DOHH2 (cell line): Measurements from ENCODE around the gene OR5AP2.

ENCODE experiments used
- H3F3A ChIP-seq: fragments of 200-600 bp; sonication (generic), shearing (Covaris generic); 2 replicates; pipeline ENCODE4 v1.6.0; 2016; ENCODE audit warnings: antibody characterized with exemption, mild to moderate bottlenecking; ENCODE audit not compliant: control insufficient read depth, insufficient read depth
- H3K27ac ChIP-seq: fragments of 200-600 bp; sonication (generic); 2 replicates; pipeline ENCODE4 v1.5.1; 2014; ENCODE audit warnings: low read depth, mild to moderate bottlenecking, low read length, moderate library complexity
- H3K27me3 ChIP-seq: fragments of 200-600 bp; sonication (generic); 2 replicates; pipeline ENCODE4 v1.6.1; 2014; ENCODE audit warnings: mild to moderate bottlenecking, low read length, mixed read lengths; ENCODE audit not compliant: control insufficient read depth
- H3K36me3 ChIP-seq: fragments of 200-600 bp; sonication (generic); 2 replicates; pipeline ENCODE4 v1.6.1; 2014; ENCODE audit warnings: mild to moderate bottlenecking, low read length, moderate library complexity, mixed read lengths; ENCODE audit not compliant: control insufficient read depth
- H3K4me1 ChIP-seq: fragments of 200-600 bp; sonication (generic); 2 replicates; pipeline ENCODE4 v1.6.1; 2014; ENCODE audit warnings: mild to moderate bottlenecking, low read length, mixed read lengths; ENCODE audit not compliant: control insufficient read depth
- H3K4me2 ChIP-seq: fragments of 200-600 bp; sonication (generic); 2 replicates; pipeline ENCODE4 v1.6.0; 2014; ENCODE audit warnings: mild to moderate bottlenecking, low read length, moderate library complexity
- H3K4me3 ChIP-seq: fragments of 200-600 bp; sonication (generic); 2 replicates; pipeline ENCODE4 v1.5.1; 2014; ENCODE audit warnings: mild to moderate bottlenecking, low read length, mixed read lengths
- H3K79me2 ChIP-seq: fragments of 200-600 bp; sonication (generic); 2 replicates; pipeline ENCODE4 v1.6.1; 2014; ENCODE audit warnings: mild to moderate bottlenecking, low read length, mixed read lengths; ENCODE audit not compliant: control insufficient read depth
- H3K9me2 ChIP-seq: fragments of 200-600 bp; sonication (generic); replicated peaks from 2 replicates; pipeline ENCODE4 v1.6.1; 2014; ENCODE audit warnings: mild to moderate bottlenecking, low read length, mixed read lengths; ENCODE audit not compliant: control insufficient read depth
- H3K9me3 ChIP-seq: fragments of 200-600 bp; sonication (generic); 2 replicates; pipeline ENCODE4 v1.6.1; 2014; ENCODE audit warnings: antibody characterized with exemption, low read length, mixed read lengths; ENCODE audit not compliant: control insufficient read depth, insufficient read depth
- H4K20me1 ChIP-seq: fragments of 200-600 bp; sonication (generic); 2 replicates; pipeline ENCODE4 v1.6.0; 2014; ENCODE audit warnings: low read depth, mild to moderate bottlenecking, antibody characterized with exemption, low read length, moderate library complexity; ENCODE audit not compliant: control insufficient read depth, insufficient read depth
- EZH2phosphoT487 ChIP-seq: fragments of 200-600 bp; sonication (generic); IDR thresholded peaks from 2 replicates; pipeline ENCODE4 v1.6.1; 2017; ENCODE audit warnings: borderline replicate concordance, mild to moderate bottlenecking, antibody characterized with exemption, low read length, moderate library complexity, mixed read lengths
- TF ChIP-seq, protein P1 (sequence below): fragments of 200-600 bp; sonication (generic); IDR thresholded peaks from one replicate; pipeline ENCODE4 v1.5.1; 2014; ENCODE audit warnings: antibody characterized with exemption, mild to moderate bottlenecking, low read depth, low read length; ENCODE audit not compliant: poor library complexity, severe bottlenecking

OR5AP2 gene

DNA sequence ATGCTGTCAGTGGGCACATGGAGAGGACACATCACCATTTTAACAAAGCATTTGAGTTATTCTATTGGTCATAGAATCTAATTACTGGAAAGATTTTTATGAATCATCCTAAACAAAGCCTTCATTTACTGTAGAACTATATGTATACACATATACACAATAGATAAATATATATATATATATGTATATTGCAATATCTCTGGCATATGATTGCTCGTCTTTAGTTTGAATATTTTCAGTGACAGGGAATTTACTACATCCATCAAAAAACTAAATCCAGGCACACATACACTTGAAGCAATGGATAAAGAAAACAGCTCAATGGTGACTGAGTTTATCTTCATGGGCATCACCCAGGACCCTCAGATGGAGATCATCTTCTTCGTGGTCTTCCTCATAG, 21.1 kb upstream of the OR5AP2 start, which contains the start of gene OR5AR1:
Gene OR5AR1, plus strand, starts transcription at position 301 of the 400 bp plus-strand sequence. Its CDS starts 0 bp downstream, at position 301.
- Histone ChIP-seq H3K27ac (no peak within 1 kb of the TSS), H3K36me3 (no peaks in the 10 kb centered on the region), H3K9me3 (no peaks in the 10 kb centered on the region), H3K79me2 (no peaks in the 10 kb centered on the region), H3K27me3 (no peaks in the 10 kb centered on the region), H3K4me3 (no peak within 1 kb of the TSS), H3K4me1 (no peaks in the 10 kb centered on the region), H3F3A (no peaks in the 10 kb centered on the region), H4K20me1 (no peaks in the 10 kb centered on the region), H3K4me2 (no peak within 1 kb of the TSS), H3K9me2 (no peaks in the 10 kb centered on the region)
- TF ChIP-seq EZH2phosphoT487, result no peak
- TF ChIP-seq, protein P1, sequence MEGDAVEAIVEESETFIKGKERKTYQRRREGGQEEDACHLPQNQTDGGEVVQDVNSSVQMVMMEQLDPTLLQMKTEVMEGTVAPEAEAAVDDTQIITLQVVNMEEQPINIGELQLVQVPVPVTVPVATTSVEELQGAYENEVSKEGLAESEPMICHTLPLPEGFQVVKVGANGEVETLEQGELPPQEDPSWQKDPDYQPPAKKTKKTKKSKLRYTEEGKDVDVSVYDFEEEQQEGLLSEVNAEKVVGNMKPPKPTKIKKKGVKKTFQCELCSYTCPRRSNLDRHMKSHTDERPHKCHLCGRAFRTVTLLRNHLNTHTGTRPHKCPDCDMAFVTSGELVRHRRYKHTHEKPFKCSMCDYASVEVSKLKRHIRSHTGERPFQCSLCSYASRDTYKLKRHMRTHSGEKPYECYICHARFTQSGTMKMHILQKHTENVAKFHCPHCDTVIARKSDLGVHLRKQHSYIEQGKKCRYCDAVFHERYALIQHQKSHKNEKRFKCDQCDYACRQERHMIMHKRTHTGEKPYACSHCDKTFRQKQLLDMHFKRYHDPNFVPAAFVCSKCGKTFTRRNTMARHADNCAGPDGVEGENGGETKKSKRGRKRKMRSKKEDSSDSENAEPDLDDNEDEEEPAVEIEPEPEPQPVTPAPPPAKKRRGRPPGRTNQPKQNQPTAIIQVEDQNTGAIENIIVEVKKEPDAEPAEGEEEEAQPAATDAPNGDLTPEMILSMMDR, result no peak

DNA sequence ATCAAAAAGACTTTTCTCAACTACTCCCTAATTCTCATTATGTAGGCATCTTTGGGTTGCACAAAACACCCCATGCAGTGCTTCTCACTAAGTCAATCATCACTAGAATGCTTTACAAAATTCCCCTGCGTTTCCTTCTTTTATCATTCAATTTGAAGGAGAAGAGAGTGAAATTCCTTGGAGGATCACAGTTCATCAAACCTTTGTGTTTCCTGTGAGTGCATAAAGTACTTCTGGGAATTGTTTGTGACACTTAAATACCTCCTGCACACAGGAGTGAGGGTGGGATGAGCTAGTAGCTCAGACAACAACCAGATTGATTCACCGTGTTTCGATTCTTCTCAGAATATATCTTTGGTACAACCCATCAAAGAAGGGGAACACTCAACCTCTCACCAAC, 17.5 kb upstream of the OR5AP2 start:
- no peaks in the 10 kb centered on the region for H3K9me2 ChIP-seq
- no peak for TF ChIP-seq EZH2phosphoT487
- TF ChIP-seq, protein P1, result no peak
- no peak overlapping the region for H3K27ac ChIP-seq
- no peaks in the 10 kb centered on the region for H3K4me1 ChIP-seq
- no peaks in the 10 kb centered on the region for H3K27me3 ChIP-seq
- no peak overlapping the region for H3K4me3 ChIP-seq
- no peaks in the 10 kb centered on the region for H3K9me3 ChIP-seq
- H3K36me3 ChIP-seq, result no peaks in the 10 kb centered on the region
- no peak overlapping the region for H3K4me2 ChIP-seq
- no peaks in the 10 kb centered on the region for H4K20me1 ChIP-seq
- H3K79me2 ChIP-seq, result no peaks in the 10 kb centered on the region
- no peaks in the 10 kb centered on the region for H3F3A ChIP-seq

DNA sequence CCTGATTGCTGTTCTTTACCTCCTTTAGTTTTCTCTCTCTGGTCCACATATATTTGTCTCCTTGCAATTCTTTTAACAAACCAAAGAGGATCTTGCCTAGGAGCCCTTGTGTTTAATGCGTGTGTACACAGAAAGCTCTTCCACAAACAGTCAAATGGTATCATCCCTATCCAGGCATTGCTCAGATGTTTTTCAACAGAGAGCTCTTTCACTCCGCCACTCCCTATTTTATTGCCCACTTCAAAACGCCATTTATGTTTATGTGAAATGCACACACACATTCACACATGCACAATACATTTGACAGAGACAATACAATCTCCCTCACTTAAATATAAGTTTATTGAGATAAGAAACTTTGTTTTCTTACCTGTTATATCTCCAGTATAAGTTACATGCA, 4.7 kb downstream of the OR5AP2 start:
- Histone ChIP-seq H3K4me2 (no peak overlapping the region), H3F3A (no peaks in the 10 kb centered on the region), H3K4me3 (no peak overlapping the region), H3K27me3 (no peaks in the 10 kb centered on the region), H3K4me1 (no peaks in the 10 kb centered on the region), H3K79me2 (no peaks in the 10 kb centered on the region), H3K27ac (no peak overlapping the region), H3K9me2 (no peaks in the 10 kb centered on the region), H3K36me3 (no peaks in the 10 kb centered on the region), H3K9me3 (no peaks in the 10 kb centered on the region), H4K20me1 (no peaks in the 10 kb centered on the region)
- TF ChIP-seq, protein P1, result no peak
- TF ChIP-seq EZH2phosphoT487, result no peak
